Activated gamma-delta T cell treated with anti-CD3 and anti-CD28 coated beads, Interleukin-2, amount 50 U/mL, for 16 hours (primary cell): ENCODE measurements around the gene PLXNA1.

Experiments
- DNase-seq: peaks from one replicate; pipeline ENCODE4 v3.0.0-alpha.2; 2020; ENCODE audit warnings: low read depth

PLXNA1 gene

DNA sequence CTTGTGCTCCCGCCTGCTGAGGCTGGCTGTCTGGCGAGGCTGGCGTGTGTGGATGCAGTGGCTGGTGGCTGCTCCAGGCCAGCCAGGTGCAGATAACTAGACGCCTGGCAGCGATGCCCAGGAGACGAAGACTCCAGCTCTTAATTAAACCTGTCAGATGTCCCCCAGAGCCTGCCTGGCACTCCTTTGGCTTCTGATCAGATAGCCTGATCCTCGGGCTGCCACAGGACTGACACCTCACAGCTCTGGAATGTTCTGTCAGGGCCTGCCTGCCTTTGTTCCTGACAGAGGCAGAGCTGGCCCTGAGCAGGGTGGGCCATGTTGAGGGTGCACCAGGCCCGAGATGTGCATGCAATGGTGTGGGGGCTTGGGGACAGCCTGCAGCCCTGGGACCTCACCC is 36.5 kb downstream of the PLXNA1 start:
- no peak for DNase-seq

DNA sequence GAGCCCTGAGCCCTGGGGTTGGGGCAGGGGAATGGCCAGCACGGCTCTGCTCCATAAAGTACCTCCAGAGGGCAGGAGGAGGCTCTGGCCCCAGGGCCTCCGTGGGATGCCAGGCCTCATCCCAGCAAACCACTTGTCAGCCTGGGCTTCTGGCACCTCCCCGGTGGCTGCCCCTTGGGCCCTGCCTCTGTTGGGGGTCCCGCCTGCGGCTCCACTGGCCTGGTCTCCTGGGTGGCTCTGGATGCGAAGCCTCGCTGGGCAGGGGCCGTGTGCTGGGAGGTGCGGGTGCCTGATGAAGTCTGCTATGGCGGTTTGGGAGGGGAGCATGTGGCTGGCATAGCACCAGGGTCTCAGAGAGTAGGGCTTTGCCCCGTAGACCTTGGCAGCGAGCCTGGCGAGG is 37.6 kb downstream of the PLXNA1 start:
- no peak for DNase-seq

DNA sequence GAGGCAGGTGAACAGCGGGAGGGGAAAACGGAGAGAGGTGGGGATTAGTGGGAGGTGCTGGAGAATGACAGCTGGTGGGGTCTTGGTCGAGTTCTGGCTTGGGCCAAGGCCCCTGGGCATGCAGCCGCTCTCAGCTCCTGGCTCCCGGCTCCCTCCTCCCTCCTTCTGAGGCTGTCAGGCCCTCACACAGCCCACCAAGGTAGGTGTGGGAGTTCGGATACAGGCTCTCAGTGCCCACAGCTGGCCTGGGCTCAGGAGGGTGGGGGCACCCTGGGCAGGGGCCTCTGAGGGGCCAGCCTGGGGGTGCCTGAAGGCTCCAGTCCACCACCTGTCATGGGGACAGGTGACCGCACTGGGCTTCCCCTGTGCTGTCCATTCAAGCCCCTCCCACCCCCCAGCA is 39.9 kb downstream of the PLXNA1 start:
- no peak for DNase-seq

GRCh38 chr3:127025456-127025855 is 42.5 kb downstream of the PLXNA1 start:
- no peak for DNase-seq

- DNase-seq, result no peak
These were observed 43.1 kb downstream of the PLXNA1 start for GRCh38 chr3:127026036-127026435.

- DNase-seq, result no peak
These were observed 43.7 kb downstream of the PLXNA1 start for GRCh38 chr3:127026661-127027060.

DNA sequence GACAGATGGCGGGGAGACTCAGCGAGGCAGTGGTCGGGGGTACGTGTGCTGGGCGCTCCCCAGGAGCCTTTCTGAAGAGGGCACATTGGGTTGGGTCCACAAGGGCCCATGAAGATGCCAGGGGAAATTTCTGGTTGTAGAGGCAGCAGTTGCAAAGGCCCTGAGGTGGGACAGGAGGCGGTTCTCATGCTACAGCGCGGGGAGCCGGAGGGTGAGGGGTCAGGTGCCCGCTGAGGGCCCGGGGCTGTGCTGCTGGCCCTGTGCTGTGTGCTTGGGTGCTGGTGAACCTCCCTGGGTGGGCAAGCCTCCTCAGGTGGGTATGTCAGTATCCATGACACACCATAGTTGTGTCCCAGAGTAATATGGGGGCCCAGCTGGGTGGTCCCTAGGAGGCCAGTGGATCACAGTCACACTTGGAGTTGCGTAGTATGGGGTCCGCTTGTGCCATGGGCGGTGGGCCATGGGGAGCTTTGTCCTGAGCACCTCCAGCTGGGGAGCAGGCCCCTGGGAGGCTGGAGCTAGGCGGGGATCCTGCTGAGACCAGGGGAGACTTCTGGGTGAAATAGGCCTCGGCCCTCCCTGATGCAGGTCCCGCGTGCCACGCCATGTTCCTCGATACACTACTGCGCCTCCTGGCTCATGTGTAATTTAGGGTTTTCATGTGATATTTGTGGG is 44.3 kb downstream of the PLXNA1 start:
- no peak for DNase-seq

DNA sequence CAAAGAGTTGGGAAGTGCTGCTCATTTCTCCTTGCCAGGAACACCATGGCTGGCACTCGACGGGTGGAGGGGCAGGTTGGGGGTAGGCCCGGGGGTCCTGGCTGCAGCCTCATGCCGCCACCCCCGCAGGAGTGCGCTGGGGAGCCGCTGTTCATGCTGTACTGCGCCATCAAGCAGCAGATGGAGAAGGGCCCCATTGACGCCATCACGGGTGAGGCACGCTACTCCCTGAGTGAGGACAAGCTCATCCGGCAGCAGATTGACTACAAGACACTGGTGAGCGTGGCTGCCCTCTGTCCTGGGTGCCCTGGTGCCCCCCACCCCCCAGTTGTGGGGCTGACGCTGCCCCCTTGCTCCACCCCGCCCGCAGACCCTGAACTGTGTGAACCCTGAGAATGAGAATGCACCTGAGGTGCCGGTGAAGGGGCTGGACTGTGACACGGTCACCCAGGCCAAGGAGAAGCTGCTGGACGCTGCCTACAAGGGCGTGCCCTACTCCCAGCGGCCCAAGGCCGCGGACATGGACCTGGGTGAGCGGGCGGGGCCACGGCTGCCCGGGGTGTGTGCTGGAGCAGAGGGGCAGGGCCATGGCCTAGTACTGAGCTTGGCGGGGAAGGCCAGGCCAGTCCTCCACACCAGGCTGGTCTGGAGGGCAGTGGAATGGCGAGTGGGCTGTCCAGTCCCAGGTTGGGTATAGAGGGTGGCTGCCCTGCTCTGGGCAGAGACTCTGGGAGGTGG is 45.1 kb downstream of the PLXNA1 start:
- no peak for DNase-seq

GRCh38 chr3:127028781-127029657 is 46.1 kb downstream of the PLXNA1 start:
- no peak for DNase-seq

DNA sequence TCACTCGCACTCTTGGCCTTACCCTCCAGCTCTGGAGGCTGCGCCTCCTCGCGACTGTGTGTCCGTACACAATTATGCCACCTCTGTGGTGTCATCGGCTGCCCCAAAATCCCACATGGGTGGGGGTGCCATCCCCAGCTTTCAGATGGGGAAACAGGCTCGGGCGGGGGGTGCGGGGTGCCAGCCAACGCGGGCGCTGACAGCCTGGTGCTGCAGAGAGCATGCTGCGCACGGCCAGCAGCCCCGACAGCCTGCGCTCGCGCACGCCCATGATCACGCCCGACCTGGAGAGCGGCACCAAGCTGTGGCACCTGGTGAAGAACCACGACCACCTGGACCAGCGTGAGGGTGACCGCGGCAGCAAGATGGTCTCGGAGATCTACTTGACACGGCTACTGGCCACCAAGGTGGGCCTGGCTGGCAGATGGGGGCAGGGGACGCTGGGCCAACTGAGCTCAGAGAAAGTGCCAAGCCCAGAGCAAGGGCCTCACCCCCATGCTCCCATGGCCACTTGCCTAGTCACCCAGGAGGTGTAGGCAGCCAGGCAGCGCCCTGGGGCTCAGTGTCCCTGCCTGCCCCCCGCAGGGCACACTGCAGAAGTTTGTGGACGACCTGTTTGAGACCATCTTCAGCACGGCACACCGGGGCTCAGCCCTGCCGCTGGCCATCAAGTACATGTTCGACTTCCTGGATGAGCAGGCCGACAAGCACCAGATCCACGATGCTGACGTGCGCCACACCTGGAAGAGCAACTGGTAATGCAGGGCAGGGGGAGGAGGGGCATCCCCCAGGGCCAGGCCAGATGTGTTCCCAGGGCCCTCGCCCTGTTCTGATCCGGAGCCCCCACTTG is 47.0 kb downstream of the PLXNA1 start:
- DNase-seq, result no peak

- no peak for DNase-seq
These were observed 47.8 kb downstream of the PLXNA1 start for GRCh38 chr3:127030508-127031412.

DNA sequence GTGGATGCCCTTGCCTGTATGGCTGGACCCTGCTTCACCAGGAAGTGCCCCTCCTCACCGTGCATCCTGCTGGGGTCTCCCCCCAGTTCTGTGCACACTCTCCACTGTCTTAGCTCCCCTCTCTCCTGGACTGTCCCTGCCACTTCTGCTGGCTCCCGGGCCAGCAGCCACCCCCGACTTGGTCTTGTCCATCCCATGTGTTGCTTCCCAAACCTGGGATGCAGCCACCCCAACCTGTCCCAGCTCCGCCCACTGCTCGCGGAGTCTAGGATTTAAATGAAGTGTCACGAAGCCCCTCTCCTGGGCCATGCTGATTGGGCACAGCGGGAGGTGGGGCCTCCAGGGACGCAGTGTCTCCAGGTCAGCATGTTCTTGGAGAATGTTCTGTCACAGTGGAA is 48.5 kb downstream of the PLXNA1 start:
- no peak for DNase-seq

- no peak for DNase-seq
These were observed 48.9 kb downstream of the PLXNA1 start for GRCh38 chr3:127031845-127032244.

- no peak for DNase-seq
These were observed 49.5 kb downstream of the PLXNA1 start for GRCh38 chr3:127032296-127032990.
